Tibial nerve (tissue), 4 donors: ENCODE measurements around the gene NRXN3. TPM values are rescaled to one million over a fixed set of nuclear protein-coding genes. Genes with fewer than 3 reads are reported as not detected.

Source experiments
- DNase-seq, 2 donors: peaks; one replicate each; pipeline ENCODE4 v3.0.0-alpha.2; 2019; ENCODE audit warnings: low spot score in 2 of 2
- H3K27ac ChIP-seq, 4 donors: fragments of 200-600 bp; sonication (generic) in 3 of 4; one replicate each; pipeline ENCODE4 v1.5.1; 2017 to 2019; ENCODE audit warnings: mild to moderate bottlenecking in 1 of 4
- H3K27me3 ChIP-seq, 2 donors: fragments of 200-600 bp; sonication (generic) in 1 of 2; one replicate each; pipeline versions ENCODE4 v1.5.1 to v1.6.0; 2017 to 2019
- H3K36me3 ChIP-seq, 3 donors: fragments of 200-600 bp; sonication (generic); one replicate each; pipeline ENCODE4 v1.5.1; 2018 to 2019
- H3K4me1 ChIP-seq, 4 donors: fragments of 200-600 bp; sonication (generic) in 3 of 4; one replicate each; pipeline ENCODE4 v1.5.1; 2017 to 2019
- H3K4me3 ChIP-seq, 4 donors: fragments of 200-600 bp; sonication (generic) in 3 of 4; one replicate each; pipeline ENCODE4 v1.5.1; 2017 to 2019; ENCODE audit warnings: mild to moderate bottlenecking in 1 of 4, moderate library complexity in 1 of 4
- H3K9me3 ChIP-seq, 4 donors: fragments of 200-600 bp; sonication (generic) in 3 of 4; one replicate each; pipeline ENCODE4 v1.5.1; 2017 to 2019
- CTCF ChIP-seq, 5 experiments: fragments of 200-600 bp in 3 of 5; fragments of 450-650 bp in 2 of 5; sonication (generic) in 3 of 5; IDR thresholded peaks; one replicate each; pipeline ENCODE4 v1.5.1; 2016 to 2019; ENCODE audit warnings: antibody characterized with exemption in 5 of 5, mild to moderate bottlenecking in 3 of 5, moderate library complexity in 2 of 5
- EP300 ChIP-seq, 2 donors: sonication (generic); formaldehyde crosslinking; IDR thresholded peaks; one replicate each; pipeline ENCODE4 v1.6.1; 2017; ENCODE audit warnings: antibody characterized with exemption in 2 of 2, mild to moderate bottlenecking in 1 of 2
- POLR2A ChIP-seq, 2 donors: fragments of 450-650 bp; IDR thresholded peaks; one replicate each; pipeline ENCODE4 v1.6.1; 2017; ENCODE audit warnings: antibody characterized with exemption in 2 of 2, mild to moderate bottlenecking in 2 of 2, moderate library complexity in 2 of 2
- whole genome bisulfite sequencing, 2 donors: methylation state at CpG; one replicate each; pipeline ENCODE4 v1.1.5; 2018; 5-methylcytosine and 5-hydroxymethylcytosine counted together
- total RNA-seq, 4 donors: library from RNA; depleted of rRNA; stranded (reverse); fragments of >200 nt; gene quantifications; one replicate each; pipeline ENCODE4 v1.1.0, GENCODE V29; 2016

NRXN3 gene
- total RNA-seq, 4 donors from 2014 or later = 16.7 to 52.2 (median 19.7) TPM

DNA sequence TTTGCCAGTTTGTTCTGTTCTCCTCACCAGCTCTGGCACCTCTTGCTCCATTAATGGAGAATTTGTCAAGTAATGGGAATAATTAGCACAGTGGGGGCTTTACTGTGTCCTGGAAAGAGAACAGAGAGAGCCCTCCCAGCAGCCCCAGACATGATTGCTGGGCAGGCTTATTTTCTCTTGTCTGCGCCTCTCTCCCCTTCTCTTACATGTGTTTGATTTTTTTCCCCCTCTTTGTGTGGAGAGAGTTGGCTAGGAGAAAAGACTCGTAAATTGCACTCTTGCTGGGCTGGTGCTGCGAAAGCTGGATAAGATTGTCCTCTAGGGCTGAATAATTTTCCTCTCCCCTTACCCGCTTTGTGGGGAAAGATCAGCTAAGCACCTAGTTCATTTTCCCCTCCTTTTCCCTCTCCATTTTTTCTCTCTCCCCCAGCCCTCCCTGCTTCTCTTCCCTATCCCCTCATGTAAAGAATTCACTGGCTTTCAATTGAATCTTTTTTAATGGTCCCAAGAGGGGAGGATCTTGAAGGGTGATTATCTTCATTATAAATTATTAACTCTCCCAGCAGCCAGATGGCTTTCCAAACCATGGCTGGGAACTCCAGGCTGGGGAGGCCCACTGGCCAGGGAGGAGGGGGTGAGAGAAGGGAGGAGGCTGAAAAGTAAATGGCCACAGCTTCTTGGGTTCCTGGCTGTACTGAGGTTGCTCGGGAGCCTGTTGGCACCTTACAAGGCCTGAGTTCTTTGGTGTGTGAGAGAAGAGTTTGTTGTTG, 62.2 kb downstream of the NRXN3 start:
- H3K27ac ChIP-seq = no peak overlapping the region
- H3K4me1 ChIP-seq = no peaks in the 10 kb centered on the region
- no peak for DNase-seq
- no peaks in the 10 kb centered on the region for H3K36me3 ChIP-seq
- TF ChIP-seq CTCF (IDR thresholded peaks at IDR 0.05) (no peak), POLR2A (IDR thresholded peaks at IDR 0.05) (no peak), EP300 (IDR thresholded peaks at IDR 0.05) (no peak)
- H3K27me3 ChIP-seq = no peaks in the 10 kb centered on the region
- no peaks in the 10 kb centered on the region for H3K9me3 ChIP-seq
- 44 to 55% methylated on average over 5 of the region's 5 CpGs for WGBS, 2 donors
- H3K4me3 ChIP-seq = no peak overlapping the region

GRCh38 chr14:78238141-78238540, 68.0 kb downstream of the NRXN3 start:
- H3K36me3 ChIP-seq = no peaks in the 10 kb centered on the region
- no peak for DNase-seq
- no peak for TF ChIP-seq CTCF (IDR thresholded peaks at IDR 0.05)
- no peak for TF ChIP-seq EP300 (IDR thresholded peaks at IDR 0.05)
- TF ChIP-seq POLR2A (IDR thresholded peaks at IDR 0.05) = no peak
- 84 to 85% methylated on average over 10 of the region's 10 CpGs for WGBS, 2 donors
- no peaks in the 10 kb centered on the region for H3K27me3 ChIP-seq
- H3K27ac ChIP-seq = no peak overlapping the region
- no peaks in the 10 kb centered on the region for H3K4me1 ChIP-seq
- no peaks in the 10 kb centered on the region for H3K9me3 ChIP-seq
- H3K4me3 ChIP-seq = no peak overlapping the region

- TF ChIP-seq POLR2A (IDR thresholded peaks at IDR 0.05) (no peak), CTCF (IDR thresholded peaks at IDR 0.05) (no peak), EP300 (IDR thresholded peaks at IDR 0.05) (no peak)
- H3K4me3 ChIP-seq = no peak overlapping the region
- no peaks in the 10 kb centered on the region for H3K27me3 ChIP-seq
- no peaks in the 10 kb centered on the region for H3K4me1 ChIP-seq
- H3K36me3 ChIP-seq = no peaks in the 10 kb centered on the region
- no peak overlapping the region for H3K27ac ChIP-seq
- no peaks in the 10 kb centered on the region for H3K9me3 ChIP-seq
- 78 to 81% methylated on average over 3 of the region's 3 CpGs for WGBS, 2 donors
- no peak for DNase-seq
Observed at GRCh38 chr14:78240567-78240966, 70.4 kb downstream of the NRXN3 start.

GRCh38 chr14:78242086-78242485, 71.9 kb downstream of the NRXN3 start:
- Histone ChIP-seq H3K9me3 (no peaks in the 10 kb centered on the region), H3K4me3 (no peak overlapping the region), H3K27me3 (no peaks in the 10 kb centered on the region), H3K36me3 (no peaks in the 10 kb centered on the region), H3K4me1 (no peaks in the 10 kb centered on the region), H3K27ac (no peak overlapping the region)
- TF ChIP-seq POLR2A (IDR thresholded peaks at IDR 0.05) = no peak
- TF ChIP-seq EP300 (IDR thresholded peaks at IDR 0.05) = no peak
- no peak for TF ChIP-seq CTCF (IDR thresholded peaks at IDR 0.05)
- 62 to 63% methylated on average over 5 of the region's 5 CpGs for WGBS, 2 donors
- DNase-seq = no peak

GRCh38 chr14:78243187-78243586, 73.0 kb downstream of the NRXN3 start:
- Histone ChIP-seq H3K36me3 (no peaks in the 10 kb centered on the region), H3K27me3 (no peaks in the 10 kb centered on the region), H3K27ac (no peak overlapping the region), H3K4me1 (no peaks in the 10 kb centered on the region), H3K9me3 (no peaks in the 10 kb centered on the region), H3K4me3 (no peak overlapping the region)
- TF ChIP-seq EP300 (IDR thresholded peaks at IDR 0.05) (no peak), POLR2A (IDR thresholded peaks at IDR 0.05) (no peak), CTCF (IDR thresholded peaks at IDR 0.05) (no peak)
- WGBS, 2 donors = 93 to 95% methylated on average over 4 to 20 of the region's 20 CpGs
- no peak for DNase-seq
